MCF 10A (cell line): ENCODE results near the gene PLPPR5. TPM values are rescaled to one million over a fixed set of nuclear protein-coding genes. Genes with fewer than 3 reads are reported as not detected.
"Not testable (repeated sequence)": the region's sequence is repeated elsewhere in the genome, so short reads cannot be mapped to it uniquely, and the experiment has no call there.

Experiments used
- Bru-seq: library from RNA; stranded (reverse); fragments of 400-500 nt; gene quantifications from one replicate; lab custom pipeline; 2021; lab: Mats Ljungman, UMichigan
- BruChase-seq, 2 experiments: library from RNA; stranded (reverse); fragments of 400-500 nt; gene quantifications; one replicate each; lab custom pipeline; 2021; lab: Mats Ljungman, UMichigan
- BruUV-seq: library from RNA; stranded (reverse); fragments of 400-500 nt; replicated peaks from 2 replicates; lab custom pipeline; 2021; lab: Mats Ljungman, UMichigan
- CTCF ChIA-PET: fragments of 300-600 bp; sonication (Branson Sonifier 250); formaldehyde crosslinking; extraction: SDS; loops from one replicate; lab custom pipeline; 2021; ENCODE audit warnings: antibody characterized with exemption, inconsistent platforms; lab: Yijun Ruan, JAX
- POLR2A ChIA-PET: fragments of 300-600, 350-650 bp; sonication (Branson Sonifier 250); formaldehyde crosslinking; extraction: SDS; loops from one replicate; lab custom pipeline; 2020; ENCODE audit warnings: antibody characterized with exemption, inconsistent platforms; lab: Yijun Ruan, JAX
- DNase-seq: peaks from one replicate; pipeline ENCODE4 v3.0.0-alpha.2; 2018; ENCODE audit not compliant: unreplicated experiment
- H3K27ac Mint-ChIP-seq: one replicate; pipeline ENCODE4 v1.8.0; 2022; ENCODE audit warnings: mild to moderate bottlenecking, low read depth, mixed read lengths; ENCODE audit not compliant: unreplicated experiment
- H3K27me3 Mint-ChIP-seq: one replicate; pipeline ENCODE4 v1.8.0; 2022; ENCODE audit warnings: mixed read lengths; ENCODE audit not compliant: insufficient read depth, unreplicated experiment
- H3K36me3 Mint-ChIP-seq: one replicate; pipeline ENCODE4 v1.8.0; 2022; ENCODE audit warnings: mild to moderate bottlenecking, moderate library complexity, mixed read lengths; ENCODE audit not compliant: insufficient read depth, unreplicated experiment
- H3K4me1 Mint-ChIP-seq: one replicate; pipeline ENCODE4 v1.8.0; 2022; ENCODE audit warnings: mixed read lengths; ENCODE audit not compliant: insufficient read depth, unreplicated experiment
- H3K4me3 Mint-ChIP-seq: one replicate; pipeline ENCODE4 v1.8.0; 2022; ENCODE audit warnings: mild to moderate bottlenecking, moderate library complexity, mixed read lengths; ENCODE audit not compliant: unreplicated experiment
- H3K9me3 Mint-ChIP-seq: one replicate; pipeline ENCODE4 v1.8.0; 2022; ENCODE audit warnings: mixed read lengths; ENCODE audit not compliant: unreplicated experiment
- CTCF ChIP-seq: fragments of 200-600 bp; IDR thresholded peaks from one replicate; pipeline ENCODE4 v1.8.0; 2022; ENCODE audit warnings: antibody characterized with exemption, mild to moderate bottlenecking; ENCODE audit not compliant: unreplicated experiment
- intact Hi-C: fragments of 100-400 bp; cut with micrococcal nuclease; formaldehyde crosslinking; loops from 2 replicates; pipeline ENCODE4 v1.14.1; 2022
- long read RNA-seq: library from polyadenylated mRNA; stranded (forward); transcript quantifications from one replicate; pipeline ENCODE4 v2.0.0, GENCODE V29; 2022
- total RNA-seq: library from RNA; stranded (reverse); gene quantifications from 2 replicates; pipeline ENCODE4 v1.2.3, GENCODE V29; 2022

Gene PLPPR5
- total RNA-seq = not detected in 2 replicates
- Bru-seq, nascent RNA = percentile 8 among the genes with signal in this experiment
- percentile 1 among the genes with signal in this experiment for BruChase-seq, experiment 1, labeled RNA remaining after a 6-hour chase
- BruChase-seq, experiment 2, labeled RNA remaining after a 2-hour chase = percentile 1 among the genes with signal in this experiment
- long read RNA-seq = 0 reads

- Mint-ChIP-seq H3K36me3 (no peaks in the 10 kb centered on the region), H3K27me3 (no peaks in the 10 kb centered on the region)
- BruUV-seq = no TSS peak
Observed at GRCh38 chr1:99004861-99005442, at the start of gene PLPPR5. Gene PLPPR5 (minus strand): TSS chr1:99004861. CDS start chr1:99004671, 190 bp downstream.

GRCh38 chr1:99051611-99052283 lies 47.1 kb upstream of the PLPPR5 start:
- no peaks in the 10 kb centered on the region for H3K4me1 Mint-ChIP-seq
- H3K27me3 Mint-ChIP-seq = no peaks in the 10 kb centered on the region
- CTCF ChIA-PET = no interaction called here
- POLR2A ChIA-PET = no interaction called here
- no peak for TF ChIP-seq CTCF
- intact Hi-C loops = no loop called here
- H3K36me3 Mint-ChIP-seq = no peaks in the 10 kb centered on the region
- no peak overlapping the region for H3K4me3 Mint-ChIP-seq
- H3K9me3 Mint-ChIP-seq = no peaks in the 10 kb centered on the region
- no peak for DNase-seq
- BruUV-seq = no TSS peak
- no peak overlapping the region for H3K27ac Mint-ChIP-seq

More at GRCh38 chr1:99004861-99005442, at the start of gene PLPPR5:
- no peak for TF ChIP-seq CTCF
- no peaks in the 10 kb centered on the region for H3K4me1 Mint-ChIP-seq
- POLR2A ChIA-PET = no interaction called here
- H3K9me3 Mint-ChIP-seq = no peaks in the 10 kb centered on the region
- no peak within 1 kb of the TSS for H3K4me3 Mint-ChIP-seq
- intact Hi-C loops = no loop called here
- H3K27ac Mint-ChIP-seq = no peak within 1 kb of the TSS
- DNase-seq = no peak
- CTCF ChIA-PET = no interaction called here

GRCh38 chr1:99049745-99050144 lies 45.1 kb upstream of the PLPPR5 start:
- no TSS peak for BruUV-seq
- no peaks in the 10 kb centered on the region for H3K4me1 Mint-ChIP-seq
- POLR2A ChIA-PET = no interaction called here

GRCh38 chr1:99036746-99037145 lies 32.1 kb upstream of the PLPPR5 start:
- H3K4me1 Mint-ChIP-seq, BruUV-seq, H3K36me3 Mint-ChIP-seq, intact Hi-C loops, POLR2A ChIA-PET, H3K4me3 Mint-ChIP-seq, DNase-seq, CTCF ChIA-PET, H3K27me3 Mint-ChIP-seq, H3K27ac Mint-ChIP-seq: not testable (repeated sequence)
- H3K9me3 Mint-ChIP-seq = peaks cover 25% of the 10 kb centered on the region

More at GRCh38 chr1:99049745-99050144, 45.1 kb upstream of the PLPPR5 start:
- H3K9me3 Mint-ChIP-seq = no peaks in the 10 kb centered on the region
- no peak for TF ChIP-seq CTCF
- no peak overlapping the region for H3K4me3 Mint-ChIP-seq
- no peak overlapping the region for H3K27ac Mint-ChIP-seq
- intact Hi-C loops = no loop called here
- no peaks in the 10 kb centered on the region for H3K36me3 Mint-ChIP-seq
- DNase-seq = no peak
- CTCF ChIA-PET = interaction anchor here (0.6 kb wide), 1 partner anchor 253 kb away, joined by 3 read pairs; no protein-coding TSS in a partner anchor
- H3K27me3 Mint-ChIP-seq = no peaks in the 10 kb centered on the region
